ENCODE measurements around the gene FSTL1. TPM values are rescaled to one million over a fixed set of nuclear protein-coding genes. Genes with fewer than 3 reads are reported as not detected.

FSTL1 gene
- total RNA-seq, 1 experiment from 2014 or later, result 20.7 TPM

GRCh38 chr3:120454076-120454689 is 3.4 kb upstream of the FSTL1 start:
- Histone ChIP-seq H3K27ac (ENCODE audit: low read depth, low read length) (no peak overlapping the region), H3K36me3 (ENCODE audit: control insufficient read depth in 1 of 2, insufficient read depth in 2 of 2, low read length in 2 of 2) (no peaks in the 10 kb centered on the region), H4K20me1 (ENCODE audit: insufficient read depth) (no peaks in the 10 kb centered on the region), H3K9me2 (ENCODE audit: insufficient read depth) (no peaks in the 10 kb centered on the region), H3K4me2 (ENCODE audit: low read length) (no peak overlapping the region), H3K27me3 (ENCODE audit: insufficient read depth, low read length) (no peaks in the 10 kb centered on the region), H3K79me2 (ENCODE audit: insufficient read depth, low read length) (no peaks in the 10 kb centered on the region), H3K4me1 (ENCODE audit: control insufficient read depth in 1 of 2, insufficient read depth in 2 of 2, low read length in 2 of 2) (peaks cover 0 to 9% of the 10 kb centered on the region in 2 experiments; a peak in 2 of 4 replicates), H3K9me3 (ENCODE audit: control insufficient read depth in 1 of 2, insufficient read depth in 1 of 2, low read depth in 1 of 2, low read length in 2 of 2) (no peaks in the 10 kb centered on the region), H2AFZ (ENCODE audit: low read depth, low read length, poor library complexity, severe bottlenecking) (no peak overlapping the region), H3K4me3 (replicated peaks in 1 of 2; ENCODE audit: low read depth in 1 of 2, low read length in 2 of 2) (no peak overlapping the region), H3K9ac (ENCODE audit: low read length) (no peak overlapping the region)
- ATAC-seq, result no peak
- POLR2A ChIA-PET, result no interaction called here
- no TSS peak for BruUV-seq (replicated peaks)
- intact Hi-C loops (cut with micrococcal nuclease), result no loop called here
- RAD21 ChIA-PET (ENCODE audit: low non-redundant PET in 1 of 2, low total read pairs in 2 of 2, uncharacterized antibody in 2 of 2, unreplicated experiment in 2 of 2), result no interaction called here
- TF ChIP-seq ELF1 (IDR thresholded peaks at IDR 0.05; ENCODE audit: borderline replicate concordance, low read depth), result no peak
- no peak for DNase-seq (ENCODE audit: low read depth, low spot score)
- CTCF ChIA-PET, result interaction anchor here (1.3 to 1.5 kb wide), 2 partner anchors 9 to 11 kb away, joined by 3 to 5 read pairs; no protein-coding TSS in a partner anchor

GRCh38 chr3:120452816-120453215 is 2.0 kb upstream of the FSTL1 start:
- H3K9me2 ChIP-seq (ENCODE audit: insufficient read depth), result no peaks in the 10 kb centered on the region
- ATAC-seq (no peak), DNase-seq (ENCODE audit: low read depth, low spot score) (no peak)
- H3K27me3 ChIP-seq (ENCODE audit: insufficient read depth, low read length), result no peaks in the 10 kb centered on the region
- ChIA-PET CTCF (no interaction called here), RAD21 (ENCODE audit: low non-redundant PET in 1 of 2, low total read pairs in 2 of 2, uncharacterized antibody in 2 of 2, unreplicated experiment in 2 of 2) (no interaction called here), POLR2A (no interaction called here)
- no TSS peak for BruUV-seq (replicated peaks)
- no peaks in the 10 kb centered on the region for H3K9me3 ChIP-seq (ENCODE audit: control insufficient read depth in 1 of 2, insufficient read depth in 1 of 2, low read depth in 1 of 2, low read length in 2 of 2)
- no peak overlapping the region for H3K27ac ChIP-seq (ENCODE audit: low read depth, low read length)
- no peak overlapping the region for H2AFZ ChIP-seq (ENCODE audit: low read depth, low read length, poor library complexity, severe bottlenecking)
- TF ChIP-seq ZBTB33 (IDR thresholded peaks at IDR 0.05; ENCODE audit: extremely low read depth, insufficient replicate concordance, low read length) (no peak), CTCF (IDR thresholded peaks at IDR 0.05 in 2 of 3, conservative IDR thresholded peaks at IDR 0.05 in 1 of 3; ENCODE audit: borderline replicate concordance in 1 of 3, insufficient read depth in 1 of 3, low read depth in 2 of 3, low read length in 2 of 3) (no peak), EGR1 (IDR thresholded peaks at IDR 0.05; ENCODE audit: low read depth) (no peak), CBX3 (IDR thresholded peaks at IDR 0.05; ENCODE audit: low read depth) (no peak), RAD21 (IDR thresholded peaks at IDR 0.05; ENCODE audit: low read depth) (no peak), SIN3A (IDR thresholded peaks at IDR 0.05; ENCODE audit: low read depth) (no peak), EZH2 (IDR thresholded peaks at IDR 0.05) (no peak), ZFX (IDR thresholded peaks at IDR 0.05) (no peak), JUND (IDR thresholded peaks at IDR 0.05) (no peak), CEBPB (IDR thresholded peaks at IDR 0.05; ENCODE audit: low read depth) (no peak), POLR2A (IDR thresholded peaks at IDR 0.05; ENCODE audit: borderline replicate concordance, extremely low read depth, insufficient read depth, insufficient read length) (no peak), POLR2AphosphoS5 (IDR thresholded peaks at IDR 0.05; ENCODE audit: low read depth, low read length) (no peak)
- no peaks in the 10 kb centered on the region for H3K79me2 ChIP-seq (ENCODE audit: insufficient read depth, low read length)
- peaks cover 0 to 16% of the 10 kb centered on the region in 2 experiments; a peak in 2 of 4 replicates for H3K4me1 ChIP-seq (ENCODE audit: control insufficient read depth in 1 of 2, insufficient read depth in 2 of 2, low read length in 2 of 2)
- H3K36me3 ChIP-seq (ENCODE audit: control insufficient read depth in 1 of 2, insufficient read depth in 2 of 2, low read length in 2 of 2), result no peaks in the 10 kb centered on the region
- H4K20me1 ChIP-seq (ENCODE audit: insufficient read depth), result no peaks in the 10 kb centered on the region
- H3K9ac ChIP-seq (ENCODE audit: low read length), result no peak overlapping the region
- intact Hi-C loops (cut with micrococcal nuclease), result no loop called here
- H3K4me3 ChIP-seq (replicated peaks in 1 of 2; ENCODE audit: low read depth in 1 of 2, low read length in 2 of 2), result no peak overlapping the region
- no peak overlapping the region for H3K4me2 ChIP-seq (ENCODE audit: low read length)

All from HCT116 (cell line).